HFF-Myc (cell line): ENCODE measurements around the gene RUVBL2.
"Not testable (repeated sequence)": the region's sequence is repeated elsewhere in the genome, so short reads cannot be mapped to it uniquely, and the experiment has no call there.

Experiments
- DNase-seq: peaks from one replicate; pipeline ENCODE4 v3.0.0-alpha.2; 2011; ENCODE audit warnings: low read depth; ENCODE audit errors: extremely low read depth
- H3K4me3 ChIP-seq: replicated peaks from 2 replicates; pipeline ENCODE4 v1.5.1; 2011; ENCODE audit warnings: low read depth, mild to moderate bottlenecking, control low read depth, low read length
- TF ChIP-seq, protein P1 (sequence below): IDR thresholded peaks from 2 replicates; pipeline ENCODE4 v1.5.1; 2012; ENCODE audit warnings: mild to moderate bottlenecking, low read depth, low read length, control low read depth; ENCODE audit errors: missing control alignments

Gene RUVBL2

DNA sequence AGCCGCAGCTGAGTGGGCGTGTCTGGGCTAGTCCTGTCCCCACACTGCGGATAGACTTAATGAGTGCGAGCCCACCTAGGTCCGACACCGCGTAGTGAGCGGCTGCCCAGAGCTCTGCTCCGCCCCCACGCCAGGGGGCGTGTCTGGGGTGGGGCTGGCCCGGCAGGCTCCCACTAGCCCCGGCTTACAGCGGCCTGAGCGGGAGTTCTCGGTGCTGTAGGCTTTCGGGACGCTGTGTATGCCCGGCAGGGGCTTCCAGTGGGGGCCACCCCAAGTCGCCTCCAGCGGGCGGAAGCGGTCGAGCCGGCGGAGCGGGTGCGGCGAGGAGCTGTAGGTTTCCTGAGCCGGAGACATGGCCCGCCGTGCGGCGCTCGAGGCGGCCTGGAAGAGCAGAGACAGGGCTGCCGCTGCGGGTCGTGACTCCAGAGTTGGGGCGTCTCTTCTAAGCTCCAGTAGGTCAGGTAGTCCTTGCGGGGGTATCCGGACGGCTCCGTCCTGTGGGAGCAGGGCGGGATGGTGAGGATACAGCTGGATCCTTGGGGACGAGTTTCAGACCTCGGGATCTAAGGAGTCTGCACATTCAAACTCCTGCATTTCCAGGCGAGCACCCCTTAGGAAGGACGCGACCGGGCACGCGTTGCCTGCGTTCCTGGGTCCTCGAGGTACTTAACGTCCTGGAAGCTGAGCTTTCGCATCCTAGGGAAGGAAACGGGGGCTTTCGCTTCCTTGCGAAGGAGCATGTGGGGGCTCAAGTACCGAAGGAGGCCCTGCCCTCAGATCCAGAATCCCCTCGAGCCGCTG lies 62.6 kb downstream of the RUVBL2 start:
- no peak for DNase-seq
- TF ChIP-seq, protein P1, sequence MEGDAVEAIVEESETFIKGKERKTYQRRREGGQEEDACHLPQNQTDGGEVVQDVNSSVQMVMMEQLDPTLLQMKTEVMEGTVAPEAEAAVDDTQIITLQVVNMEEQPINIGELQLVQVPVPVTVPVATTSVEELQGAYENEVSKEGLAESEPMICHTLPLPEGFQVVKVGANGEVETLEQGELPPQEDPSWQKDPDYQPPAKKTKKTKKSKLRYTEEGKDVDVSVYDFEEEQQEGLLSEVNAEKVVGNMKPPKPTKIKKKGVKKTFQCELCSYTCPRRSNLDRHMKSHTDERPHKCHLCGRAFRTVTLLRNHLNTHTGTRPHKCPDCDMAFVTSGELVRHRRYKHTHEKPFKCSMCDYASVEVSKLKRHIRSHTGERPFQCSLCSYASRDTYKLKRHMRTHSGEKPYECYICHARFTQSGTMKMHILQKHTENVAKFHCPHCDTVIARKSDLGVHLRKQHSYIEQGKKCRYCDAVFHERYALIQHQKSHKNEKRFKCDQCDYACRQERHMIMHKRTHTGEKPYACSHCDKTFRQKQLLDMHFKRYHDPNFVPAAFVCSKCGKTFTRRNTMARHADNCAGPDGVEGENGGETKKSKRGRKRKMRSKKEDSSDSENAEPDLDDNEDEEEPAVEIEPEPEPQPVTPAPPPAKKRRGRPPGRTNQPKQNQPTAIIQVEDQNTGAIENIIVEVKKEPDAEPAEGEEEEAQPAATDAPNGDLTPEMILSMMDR: peak; percentile 30
- peak overlapping the region; percentile 42 for H3K4me3 ChIP-seq

GRCh38 chr19:49056902-49057596 lies 63.4 kb downstream of the RUVBL2 start:
- DNase-seq: not testable (repeated sequence)
- H3K4me3 ChIP-seq: peak overlapping the region; percentile 42

DNA sequence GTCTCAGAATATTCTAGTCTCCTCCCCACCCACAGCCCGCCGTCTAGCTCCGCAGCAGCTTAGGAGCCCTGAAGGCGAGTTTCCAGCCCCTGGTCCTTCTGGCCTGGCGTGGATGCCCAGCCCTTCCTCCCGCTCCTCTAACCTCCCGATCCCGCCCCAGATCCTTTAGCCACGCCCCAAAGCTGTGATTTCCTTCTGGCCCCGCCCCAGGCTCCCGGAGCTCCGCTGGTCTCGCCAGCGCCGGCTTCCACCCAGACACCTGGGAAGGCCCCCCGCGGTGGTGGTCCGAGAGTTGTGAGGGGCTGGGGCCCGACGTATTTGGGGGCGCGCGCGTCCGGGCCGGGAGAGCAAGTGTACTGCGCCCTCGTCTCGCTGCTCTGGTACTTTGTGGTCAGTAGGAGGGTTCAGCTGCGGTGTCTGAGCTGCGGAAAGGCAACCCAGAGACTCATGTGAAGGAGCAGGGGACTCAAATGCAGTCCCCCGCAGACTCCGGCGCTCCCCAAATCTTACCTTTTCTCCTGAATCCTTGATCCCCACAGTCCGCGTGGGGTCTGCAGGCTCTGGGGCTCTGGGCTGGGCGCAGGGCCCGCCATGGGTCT lies 64.0 kb downstream of the RUVBL2 start, which contains the start of gene CGB7:
TSS of gene CGB7 (minus strand) at position 114 of the 599 bp plus-strand sequence. CDS start 2,374 bp downstream, outside the sequence.
- no peak for DNase-seq
- peak within 1 kb of the TSS; percentile 42 for H3K4me3 ChIP-seq
- TF ChIP-seq, protein P1: no peak

DNA sequence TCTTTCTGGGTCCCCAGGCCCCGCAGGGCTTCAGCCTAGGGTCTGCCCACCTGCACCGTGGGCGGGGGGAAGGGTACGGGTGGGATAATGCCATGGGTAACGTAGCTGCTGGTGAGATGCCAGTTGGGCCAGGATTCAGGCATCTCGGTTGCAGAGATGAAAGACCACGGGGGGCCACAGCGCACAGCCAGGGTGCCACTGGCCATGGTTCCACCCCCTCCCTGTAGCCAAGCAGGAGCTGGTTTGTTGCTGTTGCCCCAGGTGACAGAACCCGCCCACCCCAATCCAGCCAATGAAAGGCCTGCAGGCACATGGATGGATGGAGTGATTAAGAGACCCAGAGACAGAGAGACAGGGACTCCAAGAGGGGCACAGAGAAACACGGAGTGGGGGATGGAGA lies 64.9 kb downstream of the RUVBL2 start:
- TF ChIP-seq, protein P1: no peak

DNA sequence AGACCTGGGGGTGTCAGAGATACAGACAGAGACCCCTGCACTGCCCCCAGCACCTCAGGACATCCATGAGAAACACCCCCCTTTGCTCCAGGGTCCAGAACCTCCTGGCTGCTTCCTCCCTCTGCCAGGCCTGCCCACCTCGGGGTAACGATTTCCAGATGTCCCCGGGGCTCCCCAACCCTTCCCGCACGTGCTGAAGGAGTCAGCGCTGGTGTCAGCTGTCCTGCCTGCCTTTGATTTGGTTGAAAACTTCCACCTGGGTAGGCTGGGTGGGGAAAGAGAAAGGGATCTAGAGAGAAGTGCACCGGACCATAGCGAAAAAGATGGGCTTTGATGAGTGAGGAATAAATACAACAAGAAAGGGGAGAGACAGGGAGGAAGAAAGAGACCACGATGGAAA lies 65.4 kb downstream of the RUVBL2 start:
- TF ChIP-seq, protein P1: no peak
- no peak for DNase-seq
- H3K4me3 ChIP-seq: no peak overlapping the region

More for the DNA sequence above, 64.9 kb downstream of the RUVBL2 start:
- no peak for DNase-seq
- H3K4me3 ChIP-seq: no peak overlapping the region

GRCh38 chr19:49061000-49061399 lies 67.3 kb downstream of the RUVBL2 start:
- DNase-seq: no peak
- TF ChIP-seq, protein P1: no peak
- H3K4me3 ChIP-seq: no peak overlapping the region

- TF ChIP-seq, protein P1: no peak
- no peak overlapping the region for H3K4me3 ChIP-seq
- no peak for DNase-seq
Observed at GRCh38 chr19:49061445-49061844, 67.8 kb downstream of the RUVBL2 start.
